Peyer's patch (tissue), 4 donors: ENCODE measurements around the gene BAIAP2L1. TPM values are rescaled to one million over a fixed set of nuclear protein-coding genes. Genes with fewer than 3 reads are reported as not detected.

Experiments
- DNase-seq, 3 donors: peaks; one replicate each; pipeline ENCODE4 v3.0.0-alpha.2; 2017 to 2019
- H3K27ac ChIP-seq, 4 donors: fragments of 200-600 bp; sonication (generic); one replicate each; pipeline ENCODE4 v1.5.1; 2016 to 2019
- H3K27me3 ChIP-seq, 2 donors: fragments of 200-600 bp; sonication (generic); one replicate each; pipeline ENCODE4 v1.5.1; 2019
- H3K36me3 ChIP-seq, 3 donors: fragments of 200-600 bp; sonication (generic); one replicate each; pipeline ENCODE4 v1.5.1; 2016 to 2019
- H3K4me1 ChIP-seq, 4 donors: fragments of 200-600 bp; sonication (generic); one replicate each; pipeline ENCODE4 v1.5.1; 2016 to 2019
- H3K4me3 ChIP-seq, 4 donors: fragments of 200-600 bp; sonication (generic); 1 replicate in 3 of 4; 2 replicates in 1 of 4; pipeline ENCODE4 v1.5.1; 2016 to 2019; ENCODE audit warnings: mild to moderate bottlenecking in 1 of 4
- H3K9me3 ChIP-seq, 4 donors: fragments of 200-600 bp; sonication (generic); one replicate each; pipeline ENCODE4 v1.5.1; 2016 to 2019; ENCODE audit warnings: mild to moderate bottlenecking in 1 of 4
- CTCF ChIP-seq, 6 experiments: fragments of 450-650 bp in 4 of 6; fragments of 200-600 bp in 2 of 6; sonication (generic) in 1 of 6; IDR thresholded peaks; one replicate each; pipeline ENCODE4 v1.5.1; 2017 to 2019; ENCODE audit warnings: antibody characterized with exemption in 6 of 6, mild to moderate bottlenecking in 3 of 6, moderate library complexity in 1 of 6
- POLR2A ChIP-seq, 2 donors: fragments of 450-650 bp; IDR thresholded peaks; one replicate each; pipeline ENCODE4 v1.5.1; 2017; ENCODE audit warnings: antibody characterized with exemption in 2 of 2, mild to moderate bottlenecking in 2 of 2, moderate library complexity in 2 of 2
- total RNA-seq, 4 donors: library from RNA; depleted of rRNA; stranded (reverse); fragments of >200 nt; gene quantifications; one replicate each; pipeline ENCODE4 v1.1.0, GENCODE V29; 2016

Gene BAIAP2L1
- total RNA-seq, 4 donors from 2014 or later: 31.4 to 46.4 (median 41.9) TPM

- Histone ChIP-seq H3K36me3 (no peaks in the 10 kb centered on the region), H3K4me3 (peak overlapping the region; percentile 69 to 99 (median 91)), H3K27me3 (no peaks in the 10 kb centered on the region), H3K27ac (peak overlapping the region; percentile 85 to 99 (median 92)), H3K9me3 (no peaks in the 10 kb centered on the region), H3K4me1 (peaks cover 20 to 58% (median 29%) of the 10 kb centered on the region in 4 donors)
- TF ChIP-seq CTCF (IDR thresholded peaks at IDR 0.05) (no peak), POLR2A (IDR thresholded peaks at IDR 0.05) (no peak)
- DNase-seq: no peak
Observed at GRCh38 chr7:98282703-98283102, 118.2 kb downstream of the BAIAP2L1 start.

GRCh38 chr7:98281757-98282606 lies 118.9 kb downstream of the BAIAP2L1 start:
- peak overlapping the region; percentile 85 to 99 (median 92) for H3K27ac ChIP-seq
- no peaks in the 10 kb centered on the region for H3K36me3 ChIP-seq
- peak overlapping the region; percentile 69 to 99 (median 91) for H3K4me3 ChIP-seq
- H3K9me3 ChIP-seq: no peaks in the 10 kb centered on the region
- no peaks in the 10 kb centered on the region for H3K27me3 ChIP-seq
- TF ChIP-seq CTCF (IDR thresholded peaks at IDR 0.05): no peak
- TF ChIP-seq POLR2A (IDR thresholded peaks at IDR 0.05): peak in 1 of 2 donors; percentile 42
- DNase-seq: peak in 2 of 3 donors; percentile 61 to 74
- peaks cover 20 to 50% (median 27%) of the 10 kb centered on the region in 4 donors for H3K4me1 ChIP-seq

- Histone ChIP-seq H3K27ac (peak within 1 kb of the TSS; percentile 85 to 99 (median 92)), H3K4me3 (peak within 1 kb of the TSS; percentile 69 to 99 (median 91)), H3K9me3 (no peaks in the 10 kb centered on the region), H3K36me3 (no peaks in the 10 kb centered on the region), H3K27me3 (no peaks in the 10 kb centered on the region), H3K4me1 (peaks cover 12 to 46% (median 27%) of the 10 kb centered on the region in 4 donors)
- TF ChIP-seq CTCF (IDR thresholded peaks at IDR 0.05): peak in 3 of 6 experiments; percentile 14 to 34 (median 25)
- peak; percentile 97 for TF ChIP-seq POLR2A (IDR thresholded peaks at IDR 0.05)
- peak; percentile 94 to 97 (median 97) for DNase-seq
Observed at GRCh38 chr7:98280791-98281756, 119.8 kb downstream of the BAIAP2L1 start, which contains the start of gene BRI3. Gene BRI3 (plus strand): TSS chr7:98281686. CDS start chr7:98281796, 110 bp downstream.

- no peaks in the 10 kb centered on the region for H3K27me3 ChIP-seq
- peaks cover 4 to 38% (median 24%) of the 10 kb centered on the region in 4 donors for H3K4me1 ChIP-seq
- no peaks in the 10 kb centered on the region for H3K36me3 ChIP-seq
- DNase-seq: no peak
- TF ChIP-seq POLR2A (IDR thresholded peaks at IDR 0.05) (no peak), CTCF (IDR thresholded peaks at IDR 0.05) (no peak)
- H3K27ac ChIP-seq: peak overlapping the region; percentile 76 to 99 (median 91)
- H3K9me3 ChIP-seq: no peaks in the 10 kb centered on the region
- H3K4me3 ChIP-seq: peak overlapping the region; percentile 69 to 99 (median 91)
Observed at GRCh38 chr7:98280296-98280695, 120.6 kb downstream of the BAIAP2L1 start.

- peaks cover 0 to 25% (median 16%) of the 10 kb centered on the region in 4 donors for H3K4me1 ChIP-seq
- no peaks in the 10 kb centered on the region for H3K9me3 ChIP-seq
- H3K36me3 ChIP-seq: no peaks in the 10 kb centered on the region
- H3K27me3 ChIP-seq: no peaks in the 10 kb centered on the region
- H3K27ac ChIP-seq: no peak overlapping the region
- no peak for DNase-seq
- H3K4me3 ChIP-seq: no peak overlapping the region
- TF ChIP-seq CTCF (IDR thresholded peaks at IDR 0.05) (no peak), POLR2A (IDR thresholded peaks at IDR 0.05) (no peak)
Observed at GRCh38 chr7:98278936-98279335, 122.0 kb downstream of the BAIAP2L1 start.
